CD4-positive, alpha-beta T cell (primary cell): ENCODE measurements around the gene SGSM2. TPM values are rescaled to one million over a fixed set of nuclear protein-coding genes. Genes with fewer than 3 reads are reported as not detected.

ENCODE experiments used
- ATAC-seq: fragments of 200-7000 bp; cut with Tn5 transposase; one replicate; pipeline ENCODE4 v1.10.0; 2022; ENCODE audit warnings: mild to moderate bottlenecking; ENCODE audit not compliant: poor library complexity
- CTCF ChIA-PET: fragments of 350-600 bp; sonication (Branson Sonifier 250); formaldehyde crosslinking; loops from one replicate; lab custom pipeline; 2021; ENCODE audit warnings: antibody characterized with exemption, inconsistent platforms; lab: Charles Lee
- POLR2A ChIA-PET: fragments of 350-600 bp; sonication (Branson Sonifier 250); formaldehyde crosslinking; loops from one replicate; lab custom pipeline; 2021; ENCODE audit warnings: antibody characterized with exemption, inconsistent platforms; lab: Charles Lee
- DNase-seq, 14 experiments: peaks; one replicate each; pipeline ENCODE4 v3.0.0-alpha.2; 2013 to 2020; ENCODE audit warnings: mixed read lengths in 2 of 14
- H3K27ac ChIP-seq, 2 donors: one replicate each; pipeline versions ENCODE4 v1.5.1 to v1.7.0; 2013; ENCODE audit warnings: low read length in 2 of 2, low read depth in 1 of 2, mild to moderate bottlenecking in 1 of 2
- H3K27me3 ChIP-seq, 2 experiments: 1 replicate in 1 of 2; 2 replicates in 1 of 2; pipeline versions ENCODE4 v1.6.1 to v1.7.0; 2013; ENCODE audit warnings: low read length in 2 of 2, control low read depth in 1 of 2, mild to moderate bottlenecking in 1 of 2, moderate library complexity in 1 of 2; ENCODE audit not compliant: insufficient read depth in 2 of 2, control insufficient read depth in 1 of 2
- H3K36me3 ChIP-seq: one replicate; pipeline ENCODE4 v1.6.1; 2013; ENCODE audit warnings: low read length, control low read depth; ENCODE audit not compliant: insufficient read depth
- H3K4me1 ChIP-seq: one replicate; pipeline ENCODE4 v1.6.1; 2013; ENCODE audit warnings: low read length, control low read depth; ENCODE audit not compliant: insufficient read depth
- H3K4me3 ChIP-seq: one replicate; pipeline ENCODE4 v1.5.1; 2013; ENCODE audit warnings: mild to moderate bottlenecking, low read length, moderate library complexity
- H3K9me3 ChIP-seq, 2 experiments: 1 replicate in 1 of 2; 2 replicates in 1 of 2; pipeline versions ENCODE4 v1.6.1 to v1.7.0; 2013; ENCODE audit warnings: low read length in 2 of 2, mild to moderate bottlenecking in 2 of 2, control low read depth in 1 of 2, moderate library complexity in 1 of 2; ENCODE audit not compliant: control insufficient read depth in 1 of 2, insufficient read depth in 1 of 2
- H3K27ac Mint-ChIP-seq: one replicate; pipeline ENCODE4 v1.8.0; 2020; ENCODE audit warnings: mixed read lengths
- H3K27me3 Mint-ChIP-seq: one replicate; pipeline ENCODE4 v1.8.0; 2021; ENCODE audit warnings: mixed read lengths
- H3K36me3 Mint-ChIP-seq: one replicate; pipeline ENCODE4 v1.8.0; 2021; ENCODE audit warnings: low read depth, mixed read lengths
- H3K4me1 Mint-ChIP-seq: one replicate; pipeline ENCODE4 v1.8.0; 2021; ENCODE audit warnings: low read depth, mixed read lengths
- H3K4me3 Mint-ChIP-seq: one replicate; pipeline ENCODE4 v1.8.0; 2020; ENCODE audit warnings: mild to moderate bottlenecking, mixed read lengths
- H3K9me3 Mint-ChIP-seq: one replicate; pipeline ENCODE4 v1.8.0; 2020; ENCODE audit warnings: mixed read lengths
- CTCF ChIP-seq: fragments of 200-600 bp; IDR thresholded peaks from one replicate; pipeline ENCODE4 v1.8.0; 2022; ENCODE audit warnings: antibody characterized with exemption, mild to moderate bottlenecking
- intact Hi-C, 2 experiments: fragments of 100-400 bp; cut with DNase I in 1 of 2; cut with micrococcal nuclease in 1 of 2; formaldehyde crosslinking; loops; one replicate each; pipeline versions ENCODE4 v1.15.1 to v1.9.0; 2023 to 2025; cut with DNase I, micrococcal nuclease
- total RNA-seq, 174 experiments: library from RNA in 2 of 174; stranded (reverse) in 2 of 174; gene quantifications; one replicate each; pipeline ENCODE4 v1.2.3 and lab custom pipeline; 2021 to 2026

The SGSM2 gene
- total RNA-seq, 2 experiments from 2014 or later = 147 to 154 TPM

- H3K9me3 ChIP-seq = no peaks in the 10 kb centered on the region
- ATAC-seq (no peak), DNase-seq (peak in 1 of 14 experiments; percentile 21)
- intact Hi-C loops = no loop called here
- H3K4me1 ChIP-seq = no peaks in the 10 kb centered on the region
- Mint-ChIP-seq H3K9me3 (no peaks in the 10 kb centered on the region), H3K4me3 (no peak overlapping the region), H3K4me1 (no peaks in the 10 kb centered on the region), H3K36me3 (peaks cover 69% of the 10 kb centered on the region), H3K27ac (no peak overlapping the region), H3K27me3 (no peaks in the 10 kb centered on the region)
- H3K36me3 ChIP-seq = peaks cover 46% of the 10 kb centered on the region
- POLR2A ChIA-PET = interaction anchor here (1.2 to 2.6 kb wide), 3 partner anchors 25 to 36 kb away, joined by 3 to 9 read pairs (median 4); no protein-coding TSS in a partner anchor
- CTCF ChIA-PET = interaction anchor here (7.7 kb wide), 1 partner anchor 36 kb away, joined by 204 read pairs; no protein-coding TSS in a partner anchor
- H3K27ac ChIP-seq = no peak overlapping the region
- no peak overlapping the region for H3K4me3 ChIP-seq
- TF ChIP-seq CTCF = no peak
- no peaks in the 10 kb centered on the region for H3K27me3 ChIP-seq
Observed at GRCh38 chr17:2418572-2418971, 81.3 kb downstream of the SGSM2 start.

GRCh38 chr17:2419486-2419885 is 82.2 kb downstream of the SGSM2 start:
- no peaks in the 10 kb centered on the region for H3K4me1 ChIP-seq
- Mint-ChIP-seq H3K4me3 (no peak overlapping the region), H3K27me3 (no peaks in the 10 kb centered on the region), H3K4me1 (no peaks in the 10 kb centered on the region), H3K36me3 (peaks cover 66% of the 10 kb centered on the region), H3K9me3 (no peaks in the 10 kb centered on the region), H3K27ac (no peak overlapping the region)
- H3K4me3 ChIP-seq = no peak overlapping the region
- ATAC-seq = no peak
- CTCF ChIA-PET = interaction anchor here (7.7 kb wide), 1 partner anchor 37 kb away, joined by 204 read pairs; no protein-coding TSS in a partner anchor
- POLR2A ChIA-PET = interaction anchor here (1.2 to 2.6 kb wide), 3 partner anchors 26 to 37 kb away, joined by 3 to 9 read pairs (median 4); no protein-coding TSS in a partner anchor
- no peaks in the 10 kb centered on the region for H3K9me3 ChIP-seq
- TF ChIP-seq CTCF = no peak
- no peaks in the 10 kb centered on the region for H3K27me3 ChIP-seq
- intact Hi-C loops = no loop called here
- H3K27ac ChIP-seq = no peak overlapping the region
- DNase-seq = no peak
- H3K36me3 ChIP-seq = peaks cover 40% of the 10 kb centered on the region

- no peak for TF ChIP-seq CTCF
- Histone ChIP-seq H3K36me3 (peaks cover 36% of the 10 kb centered on the region), H3K27ac (no peak overlapping the region), H3K4me3 (no peak overlapping the region), H3K4me1 (no peaks in the 10 kb centered on the region), H3K27me3 (no peaks in the 10 kb centered on the region), H3K9me3 (no peaks in the 10 kb centered on the region)
- Mint-ChIP-seq H3K4me1 (no peaks in the 10 kb centered on the region), H3K27ac (no peak overlapping the region), H3K9me3 (no peaks in the 10 kb centered on the region), H3K27me3 (no peaks in the 10 kb centered on the region), H3K4me3 (no peak overlapping the region), H3K36me3 (peaks cover 70% of the 10 kb centered on the region)
- no peak for ATAC-seq
- CTCF ChIA-PET = no interaction called here
- DNase-seq = no peak
- intact Hi-C loops = no loop called here
- POLR2A ChIA-PET = no interaction called here
Observed at GRCh38 chr17:2420176-2420575, 82.9 kb downstream of the SGSM2 start.
